HL-60 (cell line): Measurements from ENCODE around the gene CD99.
"Not testable (repeated sequence)": the region's sequence is repeated elsewhere in the genome, so short reads cannot be mapped to it uniquely, and the experiment has no call there.

Experiments
- DNase-seq, 2 experiments: peaks; one replicate each; pipeline ENCODE4 v3.0.0-alpha.2; 2010 to 2020; ENCODE audit warnings: low read depth in 1 of 2, low spot score in 1 of 2
- H3K27ac ChIP-seq: fragments of 250-450 bp; sonication (Bioruptor Pico); replicated peaks from 2 replicates; pipeline ENCODE4 v1.5.1; 2020; ENCODE audit warnings: mild to moderate bottlenecking, moderate library complexity
- H3K27me3 ChIP-seq: fragments of 250-450 bp; sonication (Bioruptor Pico); 2 replicates; pipeline ENCODE4 v1.5.1; 2021; ENCODE audit warnings: mild to moderate bottlenecking, moderate library complexity; ENCODE audit not compliant: insufficient read depth, poor library complexity, severe bottlenecking
- H3K4me3 ChIP-seq: replicated peaks from 2 replicates; pipeline ENCODE4 v1.5.1; 2011; ENCODE audit warnings: mild to moderate bottlenecking, control low read depth, low read length; ENCODE audit not compliant: insufficient read depth
- CTCF ChIP-seq: IDR thresholded peaks from one replicate; pipeline ENCODE4 v1.5.1; 2011; ENCODE audit warnings: low read length, control low read depth, inconsistent platforms; ENCODE audit not compliant: insufficient read depth
- GABPA ChIP-seq: IDR thresholded peaks from 2 replicates; pipeline ENCODE4 v1.6.1; 2012; ENCODE audit warnings: low read depth
- POLR2AphosphoS5 ChIP-seq: IDR thresholded peaks from 2 replicates; pipeline ENCODE4 v1.6.1; 2012; ENCODE audit warnings: low read depth
- REST ChIP-seq: IDR thresholded peaks from 2 replicates; pipeline ENCODE4 v1.6.1; 2012; ENCODE audit warnings: low read depth; ENCODE audit not compliant: insufficient replicate concordance
- SPI1 ChIP-seq: IDR thresholded peaks from 2 replicates; pipeline ENCODE4 v1.6.1; 2012; ENCODE audit warnings: low read depth, mild to moderate bottlenecking, borderline replicate concordance

Gene CD99

GRCh38 chrX:2717312-2717711 lies 26.2 kb downstream of the CD99 start:
- no peaks in the 10 kb centered on the region for H3K27me3 ChIP-seq
- DNase-seq, result no peak
- H3K27ac ChIP-seq, result no peak overlapping the region
- TF ChIP-seq POLR2AphosphoS5, result no peak
- H3K4me3 ChIP-seq, result no peak overlapping the region

- H3K4me3 ChIP-seq, result no peak overlapping the region
- no peak overlapping the region for H3K27ac ChIP-seq
- TF ChIP-seq CTCF (no peak), GABPA (no peak), REST (no peak), SPI1 (no peak), POLR2AphosphoS5 (no peak)
- no peak for DNase-seq
- no peaks in the 10 kb centered on the region for H3K27me3 ChIP-seq
Observed at GRCh38 chrX:2718821-2719220, 27.7 kb downstream of the CD99 start.

GRCh38 chrX:2719774-2720447 lies 28.8 kb downstream of the CD99 start:
- Histone ChIP-seq H3K27me3 (no peaks in the 10 kb centered on the region), H3K27ac (no peak overlapping the region), H3K4me3 (no peak overlapping the region)
- TF ChIP-seq REST (no peak), GABPA (no peak), POLR2AphosphoS5 (no peak)
- DNase-seq, result no peak

GRCh38 chrX:2723286-2723879 lies 32.3 kb downstream of the CD99 start:
- no peak for TF ChIP-seq REST
- no peak for TF ChIP-seq GABPA
- TF ChIP-seq CTCF, result no peak
- TF ChIP-seq POLR2AphosphoS5, result no peak
- no peak for TF ChIP-seq SPI1
- Histone ChIP-seq H3K4me3 (no peak overlapping the region), H3K27ac (no peak overlapping the region), H3K27me3 (no peaks in the 10 kb centered on the region)
- DNase-seq, result no peak

GRCh38 chrX:2727264-2727663 lies 36.2 kb downstream of the CD99 start:
- H3K4me3 ChIP-seq, DNase-seq, H3K27ac ChIP-seq: not testable (repeated sequence)

More at GRCh38 chrX:2727264-2727663, 36.2 kb downstream of the CD99 start:
- H3K27me3 ChIP-seq, result not testable (repeated sequence)
